Measurements from ENCODE around the gene VARS2.

- TF ChIP-seq EZH2phosphoT487 (IDR thresholded peaks at IDR 0.05; ENCODE audit: low read length) (no peak), CTCF (IDR thresholded peaks at IDR 0.05; ENCODE audit: low read length) (no peak), EZH2 (optimal IDR thresholded peaks at IDR 0.05; ENCODE audit: low read depth, low read length) (no peak)
Measured at GRCh38 chr6:30951907-30952469, 38.0 kb downstream of the VARS2 start.

Measured in MM.1S (cell line).